ENCODE data around the gene NPAS2. TPM values are rescaled to one million over a fixed set of nuclear protein-coding genes. Genes with fewer than 3 reads are reported as not detected.
A peak's percentile ranks its signal among the peaks of the same experiment; 100 is the strongest.

NPAS2 gene
- total RNA-seq, 1 donor = 8.7 TPM

DNA sequence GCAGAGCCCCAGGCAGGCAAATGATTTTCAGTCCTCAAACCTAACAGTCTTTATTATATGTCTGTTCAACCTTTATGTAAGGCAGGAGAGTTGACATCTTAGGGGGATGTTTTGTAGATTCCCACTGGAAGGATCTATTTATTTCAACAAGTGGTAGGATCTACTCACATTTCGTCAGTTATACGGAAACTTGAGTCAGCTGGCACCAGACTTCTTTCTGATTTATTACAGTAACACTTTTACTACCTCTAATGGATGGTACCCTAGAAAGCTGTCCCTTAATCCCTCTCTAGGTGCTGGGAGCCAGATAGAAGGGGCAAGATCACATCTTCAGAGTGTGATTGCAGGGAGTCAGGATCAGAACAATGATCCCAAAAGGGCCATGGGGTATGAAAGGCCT lies 180.1 kb downstream of the NPAS2 start:
- TF ChIP-seq CTCF (IDR thresholded peaks at IDR 0.05; ENCODE audit: extremely low read depth, low read depth, low read length) = no peak
- peaks cover 26% of the 10 kb centered on the region for H4K20me1 ChIP-seq (ENCODE audit: insufficient read depth, low read length)
- peaks cover 29% of the 10 kb centered on the region for H3K79me2 ChIP-seq (ENCODE audit: insufficient read depth, low read length)
- H3K27ac ChIP-seq (ENCODE audit: low read depth, low read length) = no peak overlapping the region
- peaks cover 23% of the 10 kb centered on the region for H3K36me3 ChIP-seq (ENCODE audit: insufficient read depth, low read length)
- no peaks in the 10 kb centered on the region for H3K27me3 ChIP-seq (ENCODE audit: insufficient read depth, low read length)
- H3K4me1 ChIP-seq (ENCODE audit: insufficient read depth, low read length) = peaks cover 25% of the 10 kb centered on the region
- no peak overlapping the region for H2AFZ ChIP-seq (ENCODE audit: low read length)
- no peaks in the 10 kb centered on the region for H3K9me3 ChIP-seq (ENCODE audit: low read depth, low read length)
- H3K4me3 ChIP-seq (ENCODE audit: insufficient read depth, low read length) = no peak overlapping the region
- no peak for DNase-seq (ENCODE audit: insufficient read length, low spot score, missing footprints)
- no peak overlapping the region for H3K4me2 ChIP-seq (ENCODE audit: insufficient read depth, low read length)

DNA sequence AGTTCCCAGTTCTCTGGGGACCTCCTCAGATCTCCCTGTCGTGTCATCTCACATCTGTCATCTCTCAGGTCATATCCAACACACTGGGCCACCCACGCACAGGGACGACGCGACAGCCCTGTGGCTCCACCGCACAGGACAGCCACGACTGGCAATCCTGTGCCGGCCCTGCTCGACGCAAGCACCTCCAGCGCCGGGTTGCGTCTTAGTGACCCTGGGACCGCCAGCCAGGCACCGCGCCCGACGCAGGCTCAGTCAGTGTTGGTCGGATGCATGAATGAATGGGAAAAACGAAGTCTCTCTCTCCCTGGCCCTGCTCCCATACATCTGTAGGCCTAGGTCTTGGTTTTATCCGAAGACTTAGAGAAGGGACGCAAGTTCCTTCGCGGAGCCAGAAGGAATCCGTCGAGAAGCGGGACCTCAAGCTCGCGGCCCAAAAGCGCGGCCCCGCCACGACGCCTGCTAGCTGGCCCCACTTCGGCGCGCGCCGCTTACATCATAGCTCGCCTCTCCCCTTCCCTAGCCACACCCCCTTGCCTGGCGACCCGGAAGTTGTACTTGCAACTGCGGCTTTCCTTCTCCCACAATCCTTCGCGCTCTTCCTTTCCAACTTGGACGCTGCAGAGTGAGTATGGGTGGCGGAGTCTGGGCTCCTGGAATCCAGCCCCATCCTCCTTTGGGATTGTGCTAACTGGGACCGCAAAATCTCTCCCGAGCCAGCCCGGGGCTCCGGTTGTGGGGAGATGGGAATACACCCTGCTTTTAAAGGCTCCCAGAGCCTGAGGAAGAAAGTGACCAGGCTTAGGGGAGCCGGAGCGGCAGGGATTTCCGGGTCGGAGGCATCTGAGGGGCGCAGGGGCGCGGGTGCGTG lies 182.0 kb downstream of the NPAS2 start, which contains the start of gene RPL31:
TSS of gene RPL31 (plus strand) at position 599 of the 871 bp plus-strand sequence. CDS start 413 bp downstream, outside the sequence.
- Histone ChIP-seq H2AFZ (ENCODE audit: low read length) (peak within 1 kb of the TSS; percentile 98), H3K4me3 (ENCODE audit: insufficient read depth, low read length) (peak within 1 kb of the TSS; percentile 97), H3K9me3 (ENCODE audit: low read depth, low read length) (no peaks in the 10 kb centered on the region), H3K79me2 (ENCODE audit: insufficient read depth, low read length) (peaks cover 36% of the 10 kb centered on the region), H3K4me2 (ENCODE audit: insufficient read depth, low read length) (peak within 1 kb of the TSS; percentile 96), H3K27me3 (ENCODE audit: insufficient read depth, low read length) (no peaks in the 10 kb centered on the region), H4K20me1 (ENCODE audit: insufficient read depth, low read length) (peaks cover 36% of the 10 kb centered on the region), H3K4me1 (ENCODE audit: insufficient read depth, low read length) (peaks cover 30% of the 10 kb centered on the region), H3K36me3 (ENCODE audit: insufficient read depth, low read length) (peaks cover 42% of the 10 kb centered on the region), H3K27ac (ENCODE audit: low read depth, low read length) (peak within 1 kb of the TSS; percentile 93)
- no peak for TF ChIP-seq CTCF (IDR thresholded peaks at IDR 0.05; ENCODE audit: extremely low read depth, low read depth, low read length)
- peak; percentile 99 for DNase-seq (ENCODE audit: insufficient read length, low spot score, missing footprints)

GRCh38 chr2:101002562-101003277 lies 182.8 kb downstream of the NPAS2 start:
- H3K79me2 ChIP-seq (ENCODE audit: insufficient read depth, low read length) = peaks cover 36% of the 10 kb centered on the region
- peaks cover 30% of the 10 kb centered on the region for H3K4me1 ChIP-seq (ENCODE audit: insufficient read depth, low read length)
- peak overlapping the region; percentile 96 for H3K4me2 ChIP-seq (ENCODE audit: insufficient read depth, low read length)
- H2AFZ ChIP-seq (ENCODE audit: low read length) = peak overlapping the region; percentile 98
- peaks cover 50% of the 10 kb centered on the region for H3K36me3 ChIP-seq (ENCODE audit: insufficient read depth, low read length)
- no peaks in the 10 kb centered on the region for H3K27me3 ChIP-seq (ENCODE audit: insufficient read depth, low read length)
- H3K4me3 ChIP-seq (ENCODE audit: insufficient read depth, low read length) = peak overlapping the region; percentile 97
- TF ChIP-seq CTCF (IDR thresholded peaks at IDR 0.05; ENCODE audit: extremely low read depth, low read depth, low read length) = no peak
- DNase-seq (ENCODE audit: insufficient read length, low spot score, missing footprints) = no peak
- peaks cover 36% of the 10 kb centered on the region for H4K20me1 ChIP-seq (ENCODE audit: insufficient read depth, low read length)
- H3K27ac ChIP-seq (ENCODE audit: low read depth, low read length) = peak overlapping the region; percentile 93
- no peaks in the 10 kb centered on the region for H3K9me3 ChIP-seq (ENCODE audit: low read depth, low read length)

All from osteoblast (primary cell).